Mesendoderm (in vitro differentiated cells): ENCODE results near the gene CDC6.

Experiments used
- DNase-seq: peaks from one replicate; pipeline ENCODE4 v3.0.0; 2013
- H2AK5ac ChIP-seq: 2 replicates; pipeline ENCODE4 v1.6.1; 2013; ENCODE audit warnings: low read length, inconsistent platforms
- H2BK120ac ChIP-seq: 2 replicates; pipeline ENCODE4 v1.6.1; 2013; ENCODE audit warnings: low read depth, mild to moderate bottlenecking, low read length, moderate library complexity, mixed read lengths
- H2BK15ac ChIP-seq: replicated peaks from 2 replicates; pipeline ENCODE4 v1.6.1; 2013; ENCODE audit warnings: low read depth, mild to moderate bottlenecking, moderate library complexity
- H2BK5ac ChIP-seq: 2 replicates; pipeline ENCODE4 v1.6.1; 2013; ENCODE audit warnings: low read length, inconsistent platforms
- H3K18ac ChIP-seq: 2 replicates; pipeline ENCODE4 v1.6.1; 2013; ENCODE audit warnings: mild to moderate bottlenecking, low read length, mixed read lengths
- H3K23ac ChIP-seq: one replicate; pipeline ENCODE4 v1.6.1; 2013; ENCODE audit warnings: low read length
- H3K27ac ChIP-seq: 2 replicates; pipeline ENCODE4 v1.5.1; 2013; ENCODE audit warnings: low read depth, mild to moderate bottlenecking, inconsistent platforms, low read length, moderate library complexity
- H3K27me3 ChIP-seq: 2 replicates; pipeline ENCODE4 v1.6.1; 2013; ENCODE audit warnings: low read length, control low read depth, mild to moderate bottlenecking, inconsistent platforms; ENCODE audit not compliant: insufficient read depth, poor library complexity
- H3K36me3 ChIP-seq: 2 replicates; pipeline ENCODE4 v1.6.1; 2013; ENCODE audit warnings: low read length, inconsistent platforms; ENCODE audit not compliant: control insufficient read depth, insufficient read depth
- H3K4ac ChIP-seq: one replicate; pipeline ENCODE4 v1.6.1; 2013; ENCODE audit warnings: low read depth, mild to moderate bottlenecking, low read length, moderate library complexity
- H3K4me1 ChIP-seq: 2 replicates; pipeline ENCODE4 v1.6.1; 2013; ENCODE audit warnings: low read depth, low read length, inconsistent platforms; ENCODE audit not compliant: control insufficient read depth
- H3K4me2 ChIP-seq: 2 replicates; pipeline ENCODE4 v1.6.1; 2013; ENCODE audit warnings: low read length
- H3K4me3 ChIP-seq: 2 replicates; pipeline ENCODE4 v1.5.1; 2013; ENCODE audit warnings: mild to moderate bottlenecking, low read length
- H3K56ac ChIP-seq: one replicate; pipeline ENCODE4 v1.6.1; 2013; ENCODE audit warnings: low read length
- H3K79me1 ChIP-seq: 2 replicates; pipeline ENCODE4 v1.6.1; 2013; ENCODE audit warnings: low read length, inconsistent platforms
- H3K79me2 ChIP-seq: 2 replicates; pipeline ENCODE4 v1.6.1; 2013; ENCODE audit warnings: mild to moderate bottlenecking, low read length; ENCODE audit not compliant: control insufficient read depth, insufficient read depth
- H3K9ac ChIP-seq: 2 replicates; pipeline ENCODE4 v1.6.1; 2013; ENCODE audit warnings: low read length, inconsistent platforms
- H4K5ac ChIP-seq: one replicate; pipeline ENCODE4 v1.6.1; 2013; ENCODE audit warnings: low read length
- H4K8ac ChIP-seq: one replicate; pipeline ENCODE4 v1.6.1; 2013; ENCODE audit warnings: low read depth, mild to moderate bottlenecking, control low read depth, low read length, moderate library complexity
- WGBS: extraction: QIAGEN DNeasy Blood & Tissue Kit; methylation state at CpG from one replicate; pipeline ENCODE4 v1.1.7; 2013; ENCODE audit warnings: low lambda C conversion rate, missing lambda C conversion rate; ENCODE audit not compliant: insufficient coverage; ENCODE audit errors: extremely low coverage; 5-methylcytosine and 5-hydroxymethylcytosine counted together

Gene CDC6

DNA sequence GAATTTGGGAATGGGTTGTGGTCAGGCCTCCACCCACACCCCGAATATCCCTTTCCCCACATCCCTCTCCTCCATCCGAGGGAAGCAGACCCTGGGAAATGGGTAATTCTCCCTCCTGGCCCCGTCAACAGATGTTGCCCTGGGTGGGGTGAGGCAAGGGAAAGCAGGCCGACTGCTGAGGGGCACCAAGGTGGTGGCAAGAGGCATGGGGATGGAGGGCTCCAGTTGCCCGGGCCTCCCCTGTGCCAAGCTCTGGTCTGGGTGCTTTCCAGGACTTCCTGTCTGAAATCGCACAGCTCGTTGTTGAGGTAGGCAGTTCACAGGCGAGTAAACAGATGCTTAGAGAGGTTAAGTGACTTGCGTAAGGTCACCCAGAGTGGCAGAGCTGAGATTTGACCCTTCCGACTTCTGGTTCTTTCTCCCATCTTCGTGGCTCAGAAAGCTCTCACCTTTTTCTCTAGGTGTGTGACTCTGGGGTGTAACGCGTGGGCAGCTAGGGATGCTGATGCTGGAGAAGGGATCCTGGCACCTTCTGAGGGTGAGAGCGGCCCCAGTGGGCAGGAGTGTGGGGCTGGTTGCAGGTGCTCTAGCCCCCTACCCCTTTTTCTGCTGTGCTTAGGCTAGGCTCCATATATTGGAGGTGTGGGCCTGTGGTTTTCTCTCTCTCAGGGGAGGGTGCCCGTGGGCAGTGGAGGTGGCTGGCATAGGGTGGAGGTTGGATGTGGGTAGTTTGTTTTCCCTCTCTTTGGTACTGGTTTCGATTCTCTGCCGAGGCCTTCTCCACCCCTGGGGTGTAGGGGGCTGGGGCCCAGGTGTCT lies 38.5 kb downstream of the CDC6 start:
- no peak for DNase-seq
- H2BK5ac ChIP-seq, result no peak overlapping the region
- H2BK15ac ChIP-seq, result no peak overlapping the region
- H3K36me3 ChIP-seq, result no peaks in the 10 kb centered on the region
- no peak overlapping the region for H4K5ac ChIP-seq
- no peak overlapping the region for H3K9ac ChIP-seq
- H3K79me2 ChIP-seq, result peaks cover 2% of the 10 kb centered on the region
- H2BK120ac ChIP-seq, result no peak overlapping the region
- H3K4me1 ChIP-seq, result peaks cover 3% of the 10 kb centered on the region
- no peak overlapping the region for H3K27ac ChIP-seq
- H3K23ac ChIP-seq, result no peak overlapping the region
- no CpG with 5 or more reads among the region's 17 CpGs for WGBS
- no peak overlapping the region for H3K4me2 ChIP-seq
- H4K8ac ChIP-seq, result no peak overlapping the region
- no peak overlapping the region for H2AK5ac ChIP-seq
- no peak overlapping the region for H3K4ac ChIP-seq
- H3K79me1 ChIP-seq, result peaks cover 18% of the 10 kb centered on the region
- no peak overlapping the region for H3K4me3 ChIP-seq
- no peak overlapping the region for H3K56ac ChIP-seq
- H3K27me3 ChIP-seq, result no peaks in the 10 kb centered on the region
- no peak overlapping the region for H3K18ac ChIP-seq

DNA sequence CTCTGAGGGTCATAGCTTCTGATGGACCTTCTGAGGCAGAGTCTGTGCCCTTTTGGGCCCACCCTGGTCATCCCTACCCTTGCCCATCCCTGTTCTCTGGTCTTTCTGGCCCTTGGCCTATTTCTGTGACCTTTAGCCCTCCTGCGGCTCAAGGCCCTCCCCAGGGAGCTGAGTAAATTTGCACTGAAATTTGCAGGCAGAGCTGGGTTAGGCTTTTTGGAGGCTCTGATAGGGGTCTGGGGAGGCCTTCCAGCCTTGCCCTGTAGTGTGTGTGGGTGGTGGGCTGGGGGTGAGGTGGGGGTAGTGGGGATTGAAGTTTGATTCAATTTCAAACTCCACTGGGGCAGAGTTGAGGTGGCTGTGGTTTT lies 39.1 kb downstream of the CDC6 start:
- no peak overlapping the region for H3K18ac ChIP-seq
- H2BK5ac ChIP-seq, result no peak overlapping the region
- peaks cover 18% of the 10 kb centered on the region for H3K79me1 ChIP-seq
- H2BK15ac ChIP-seq, result no peak overlapping the region
- no peak overlapping the region for H3K4ac ChIP-seq
- no CpG with 5 or more reads among the region's 1 CpG for WGBS
- no peak overlapping the region for H2BK120ac ChIP-seq
- H3K27ac ChIP-seq, result no peak overlapping the region
- DNase-seq, result no peak
- H3K9ac ChIP-seq, result no peak overlapping the region
- no peaks in the 10 kb centered on the region for H3K79me2 ChIP-seq
- no peak overlapping the region for H3K56ac ChIP-seq
- no peak overlapping the region for H2AK5ac ChIP-seq
- H3K4me3 ChIP-seq, result no peak overlapping the region
- H3K4me1 ChIP-seq, result peaks cover 3% of the 10 kb centered on the region
- no peaks in the 10 kb centered on the region for H3K36me3 ChIP-seq
- no peak overlapping the region for H4K8ac ChIP-seq
- H4K5ac ChIP-seq, result no peak overlapping the region
- no peak overlapping the region for H3K4me2 ChIP-seq
- H3K23ac ChIP-seq, result no peak overlapping the region
- H3K27me3 ChIP-seq, result no peaks in the 10 kb centered on the region

DNA sequence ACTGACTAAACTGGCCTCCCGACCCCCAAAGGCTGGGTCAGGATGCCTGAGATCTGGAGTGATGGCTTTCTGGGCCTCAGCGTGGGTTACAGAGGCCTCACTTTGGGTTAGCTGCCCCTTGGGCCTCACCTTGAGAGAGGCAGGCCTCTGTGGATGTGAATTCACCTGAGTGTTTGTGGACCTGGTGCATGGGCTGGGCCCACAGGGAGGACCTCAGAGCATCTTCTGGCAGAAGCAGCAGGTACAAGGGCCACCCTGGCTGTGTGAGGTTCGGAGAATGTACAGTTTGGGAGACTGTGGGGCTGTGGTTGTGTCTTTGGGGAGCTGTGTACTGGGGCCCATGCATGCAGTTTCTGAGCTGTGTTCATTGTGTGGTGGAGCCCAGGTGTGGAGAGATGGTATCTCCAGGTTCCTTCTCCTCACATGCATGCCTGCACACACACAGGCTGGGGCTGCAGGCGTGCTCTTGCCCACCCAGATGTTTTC lies 39.6 kb downstream of the CDC6 start:
- no peak overlapping the region for H3K56ac ChIP-seq
- no peak overlapping the region for H3K9ac ChIP-seq
- no peak for DNase-seq
- no peak overlapping the region for H2BK5ac ChIP-seq
- no peak overlapping the region for H2AK5ac ChIP-seq
- H3K4me3 ChIP-seq, result no peak overlapping the region
- no peaks in the 10 kb centered on the region for H3K27me3 ChIP-seq
- H3K23ac ChIP-seq, result no peak overlapping the region
- H2BK15ac ChIP-seq, result no peak overlapping the region
- no peak overlapping the region for H4K5ac ChIP-seq
- peaks cover under 1% of the 10 kb centered on the region for H3K4me1 ChIP-seq
- no peak overlapping the region for H3K27ac ChIP-seq
- no peak overlapping the region for H3K18ac ChIP-seq
- H3K79me2 ChIP-seq, result no peaks in the 10 kb centered on the region
- no peak overlapping the region for H4K8ac ChIP-seq
- no peak overlapping the region for H3K4me2 ChIP-seq
- peaks cover 15% of the 10 kb centered on the region for H3K79me1 ChIP-seq
- H3K4ac ChIP-seq, result no peak overlapping the region
- H2BK120ac ChIP-seq, result no peak overlapping the region
- WGBS, result no CpG with 5 or more reads among the region's 4 CpGs
- H3K36me3 ChIP-seq, result no peaks in the 10 kb centered on the region

DNA sequence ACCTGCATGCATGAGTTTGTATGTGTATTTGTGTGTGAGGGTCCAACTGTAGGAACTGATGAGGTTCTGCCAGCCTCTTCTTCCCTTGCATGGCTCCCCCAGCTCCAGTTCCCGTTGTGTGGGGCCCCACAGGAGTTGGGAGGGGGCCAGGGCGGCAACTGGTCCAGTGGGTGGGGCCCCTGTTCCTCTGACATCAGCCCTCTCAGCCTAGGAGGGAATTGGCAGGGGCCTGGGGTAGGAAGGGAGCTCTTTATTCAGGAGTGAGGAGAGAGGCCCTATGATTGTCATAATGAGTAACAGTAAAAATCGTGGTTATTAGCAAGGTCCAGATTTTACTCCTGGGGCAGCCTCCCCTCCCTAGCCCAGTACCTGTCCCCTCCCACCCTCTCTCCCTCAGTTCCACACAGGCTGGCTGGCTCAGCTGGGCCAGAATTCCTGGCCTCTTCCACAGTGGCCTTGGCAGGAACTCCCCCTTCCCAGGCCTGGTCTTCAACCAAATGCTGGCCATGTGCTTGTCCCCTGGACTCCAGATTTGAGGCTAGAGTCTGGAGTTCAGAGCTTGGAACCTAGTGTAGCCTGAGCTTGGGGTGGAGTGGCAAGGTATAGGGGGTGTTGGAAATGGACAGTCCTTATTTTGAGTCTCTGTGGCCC lies 40.2 kb downstream of the CDC6 start:
- no peaks in the 10 kb centered on the region for H3K4me1 ChIP-seq

DNA sequence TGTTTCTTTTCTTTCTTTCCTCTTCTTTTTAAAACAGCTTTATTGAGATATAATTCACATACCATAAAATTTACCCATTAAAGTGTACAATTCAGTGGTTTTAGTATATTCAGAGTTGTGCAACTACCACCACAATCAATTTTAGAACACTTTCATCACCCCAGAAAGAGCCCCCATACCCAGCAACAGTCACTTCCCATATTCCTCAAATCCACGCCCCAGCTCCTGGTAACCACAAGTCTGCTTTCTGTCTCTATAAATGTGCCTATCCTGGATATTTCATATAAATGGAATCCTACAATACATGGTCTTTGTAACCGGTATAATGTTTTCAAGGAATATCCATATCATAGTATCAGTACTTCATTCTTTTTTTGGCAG lies 40.7 kb downstream of the CDC6 start:
- Histone ChIP-seq H4K5ac (no peak overlapping the region), H3K4me3 (no peak overlapping the region), H2BK5ac (no peak overlapping the region), H3K36me3 (no peaks in the 10 kb centered on the region), H3K27me3 (no peaks in the 10 kb centered on the region), H3K4me1 (no peaks in the 10 kb centered on the region), H3K27ac (no peak overlapping the region), H3K23ac (no peak overlapping the region), H2BK15ac (no peak overlapping the region), H3K56ac (no peak overlapping the region), H3K79me1 (peaks cover 11% of the 10 kb centered on the region), H3K79me2 (no peaks in the 10 kb centered on the region), H4K8ac (no peak overlapping the region), H3K18ac (no peak overlapping the region), H3K9ac (no peak overlapping the region), H3K4me2 (no peak overlapping the region), H2BK120ac (no peak overlapping the region), H3K4ac (no peak overlapping the region), H2AK5ac (no peak overlapping the region)
- WGBS, result no CpG with 5 or more reads among the region's 2 CpGs
- no peak for DNase-seq

More for the DNA sequence above, 40.2 kb downstream of the CDC6 start:
- Histone ChIP-seq H2BK5ac (no peak overlapping the region), H4K8ac (no peak overlapping the region), H3K79me1 (peaks cover 13% of the 10 kb centered on the region), H3K4ac (no peak overlapping the region), H3K23ac (no peak overlapping the region), H3K4me3 (no peak overlapping the region), H3K27ac (no peak overlapping the region), H3K4me2 (no peak overlapping the region), H3K79me2 (no peaks in the 10 kb centered on the region), H3K9ac (no peak overlapping the region), H3K18ac (no peak overlapping the region), H2AK5ac (no peak overlapping the region), H2BK15ac (no peak overlapping the region), H3K56ac (no peak overlapping the region), H4K5ac (no peak overlapping the region), H3K27me3 (no peaks in the 10 kb centered on the region), H3K36me3 (no peaks in the 10 kb centered on the region), H2BK120ac (no peak overlapping the region)
- no peak for DNase-seq
- no CpG with 5 or more reads among the region's 3 CpGs for WGBS
